ENCODE data around the gene SMAGP.
A peak's percentile ranks its signal among the peaks of the same experiment; 100 is the strongest.
"Not testable (repeated sequence)": the region's sequence is repeated elsewhere in the genome, so short reads cannot be mapped to it uniquely, and the experiment has no call there.

The SMAGP gene

DNA sequence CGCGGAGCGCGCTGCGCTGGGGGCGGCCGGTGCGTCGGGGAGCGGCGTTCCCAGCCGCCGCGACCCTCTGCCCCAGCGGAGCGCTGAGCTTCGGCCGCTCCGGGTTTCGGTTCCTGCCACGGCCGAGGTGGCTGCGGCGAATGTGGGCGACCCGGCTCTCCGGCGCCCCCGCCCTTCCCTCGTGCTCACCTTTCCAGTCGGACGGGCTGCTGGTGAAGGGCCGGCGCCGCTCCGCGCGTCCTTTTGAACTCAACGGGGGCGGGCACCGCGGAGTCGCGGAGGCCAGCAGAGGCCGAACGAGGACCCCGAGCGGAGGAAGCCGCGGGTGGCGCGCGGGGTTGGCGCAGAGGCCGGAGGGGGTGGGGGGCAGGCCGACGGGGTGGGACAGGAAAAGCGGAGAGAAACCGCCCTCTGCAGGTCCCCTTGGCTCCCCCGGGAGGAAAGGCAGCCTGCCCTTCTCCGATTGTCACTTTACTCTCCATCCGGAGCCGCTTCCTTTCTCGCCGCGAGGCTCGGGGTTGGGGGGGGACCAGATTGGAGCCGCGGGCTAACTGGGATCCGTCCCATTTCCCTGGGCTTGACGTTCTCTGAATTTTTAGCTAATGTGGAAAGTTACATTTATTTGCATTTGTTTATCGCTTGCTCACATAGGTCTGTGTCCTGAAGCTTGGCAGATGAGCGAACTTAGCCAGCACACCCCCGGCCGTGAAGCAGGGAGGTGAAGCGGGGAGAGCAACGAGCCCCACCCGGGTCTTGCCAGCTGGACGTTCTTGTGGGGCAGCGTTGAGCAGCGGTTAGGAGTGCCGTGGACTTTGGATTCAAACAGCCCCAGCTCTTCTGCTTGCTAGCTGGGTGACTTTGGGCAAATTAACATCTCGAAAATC is at the start of gene SMAGP:
TSS of gene SMAGP (minus strand) at position 349 of the 884 bp plus-strand sequence. CDS start 1,137 bp downstream, outside the sequence.
- DNase-seq, result peak in 1 of 2 donors; percentile 39

DNA sequence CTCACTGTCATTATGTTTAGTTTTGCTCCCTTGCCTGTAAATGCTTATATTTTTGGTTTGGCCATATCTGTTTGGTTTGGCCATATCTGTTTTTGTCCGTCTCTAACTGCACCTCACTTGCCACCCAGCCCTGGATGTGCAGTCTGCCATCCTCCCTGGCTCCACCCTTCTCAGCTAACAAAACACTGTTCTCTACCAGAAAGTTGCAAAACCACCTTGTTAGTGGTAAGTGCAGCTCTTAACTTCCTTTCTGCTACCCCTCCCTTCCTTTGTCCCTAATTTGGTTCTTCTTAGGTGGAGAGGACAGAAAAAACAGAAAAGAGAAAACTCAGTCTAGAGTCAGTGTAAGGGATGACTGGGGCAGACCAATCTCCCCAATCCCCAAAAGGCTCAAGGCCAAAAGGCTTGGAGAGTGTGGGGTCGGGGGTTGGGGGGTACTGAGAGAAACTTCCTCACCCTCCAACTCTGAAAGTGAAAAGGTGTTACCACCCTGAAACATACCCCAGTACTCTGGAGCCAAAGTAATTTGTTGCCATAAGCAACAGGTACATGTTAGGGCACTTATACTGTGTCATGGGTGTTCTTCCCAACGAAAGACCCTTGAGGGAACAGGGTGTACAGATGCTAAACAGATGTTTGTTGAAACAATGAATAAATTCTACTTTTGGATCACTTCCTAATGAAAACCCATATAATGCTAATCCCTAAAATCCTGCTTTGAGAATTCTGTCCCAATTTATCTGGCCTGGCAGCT is 48.8 kb upstream of the SMAGP start:
- DNase-seq, result peak in 1 of 2 donors; percentile 19

DNA sequence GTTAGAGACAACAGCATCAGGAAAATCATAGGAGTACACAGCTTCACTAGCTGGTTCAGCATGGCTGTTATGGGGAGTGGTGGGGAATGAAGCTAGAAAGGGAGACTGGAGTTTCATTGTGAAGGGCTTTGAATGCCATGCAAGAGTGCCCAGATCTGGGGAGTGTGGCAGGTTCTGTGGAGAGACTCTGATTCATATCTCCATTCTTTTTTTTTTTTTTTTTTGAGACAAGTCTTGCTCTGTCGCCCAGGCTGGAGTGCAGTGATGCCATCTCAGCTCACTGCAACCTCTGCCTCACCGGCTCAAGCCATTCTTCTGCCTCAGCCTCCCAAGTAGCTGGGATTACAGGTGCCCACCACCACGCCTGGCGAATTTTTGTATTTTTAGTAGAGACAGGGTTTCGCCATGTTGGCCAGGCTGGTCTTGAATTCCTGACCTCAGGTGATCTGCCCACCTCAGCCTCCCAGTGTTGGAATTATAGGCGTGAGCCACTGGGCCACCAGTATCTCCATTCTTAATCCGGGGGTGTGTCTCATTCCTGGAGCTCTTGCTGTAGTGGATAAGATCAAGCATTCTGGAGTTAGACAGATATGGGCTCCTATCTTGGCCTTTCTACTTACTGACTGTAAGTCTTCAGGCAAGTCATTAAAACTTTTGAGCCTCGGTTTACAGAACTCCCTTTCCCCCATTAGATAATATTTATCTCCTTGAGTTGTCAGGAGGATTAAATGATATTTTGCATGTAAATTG is 48.0 kb upstream of the SMAGP start:
- not testable (repeated sequence) for DNase-seq

DNA sequence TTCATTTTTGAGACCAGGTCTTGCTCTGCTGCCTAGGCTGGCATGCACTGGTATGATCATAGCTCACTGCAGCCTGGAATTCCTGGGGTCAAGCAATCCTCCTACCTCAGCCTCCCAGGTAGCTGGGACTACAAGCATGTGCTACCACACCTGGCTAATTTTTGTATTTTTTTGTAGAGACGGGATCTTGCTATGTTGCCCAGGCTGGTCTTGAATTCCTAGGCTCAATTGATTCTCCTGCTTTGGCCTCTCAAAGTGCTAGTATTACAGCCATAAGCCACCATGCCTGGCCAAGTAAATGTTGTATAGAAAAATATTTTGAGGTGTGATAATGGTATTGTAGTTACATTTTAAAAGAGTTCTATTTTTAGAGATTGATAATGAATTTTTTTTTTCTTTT is 41.2 kb upstream of the SMAGP start:
- no peak for DNase-seq

DNA sequence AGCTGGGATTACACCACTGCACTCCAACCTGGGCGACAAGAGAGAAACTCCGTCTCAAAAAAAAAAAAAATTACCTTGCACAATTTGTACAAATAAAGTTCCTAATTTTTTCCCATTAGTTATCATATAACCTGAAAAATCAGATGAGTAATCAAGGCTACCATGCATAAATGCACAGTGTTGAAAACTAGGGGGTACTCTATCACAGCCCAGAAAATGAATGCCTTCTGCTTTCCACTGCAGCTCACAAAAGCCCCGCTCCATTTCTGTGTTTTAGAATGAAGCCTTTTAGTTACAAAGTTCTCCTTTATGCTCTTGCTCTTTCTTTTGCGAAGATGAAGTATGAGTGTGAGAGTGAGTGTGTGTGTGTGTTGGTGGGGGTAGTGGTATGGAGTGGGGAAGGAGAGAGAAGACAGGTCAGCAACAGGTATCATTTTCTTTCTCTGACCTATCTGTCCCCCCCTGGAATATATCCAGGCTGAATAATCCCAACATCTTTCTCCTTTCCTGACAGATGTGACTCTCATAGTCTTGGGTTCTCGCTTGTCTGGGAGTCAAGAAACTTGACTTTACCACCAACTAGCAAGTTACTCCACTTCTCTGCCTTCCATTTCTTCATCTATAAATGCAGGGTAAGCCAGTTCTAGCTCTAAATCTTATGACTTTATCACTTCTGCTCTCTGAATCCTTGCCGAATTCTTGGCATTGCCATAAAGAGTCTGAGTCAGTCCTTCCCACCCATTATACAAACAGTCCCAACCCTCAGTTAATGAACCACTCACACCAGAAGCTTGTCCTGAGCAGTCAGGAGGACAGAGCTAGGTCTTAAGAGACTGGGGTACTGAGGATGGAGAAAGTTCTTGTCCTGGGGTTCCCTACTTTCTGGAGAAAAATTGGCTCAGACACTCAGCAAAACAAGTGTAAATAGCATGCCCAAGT is 37.7 kb upstream of the SMAGP start:
- DNase-seq, result no peak

DNA sequence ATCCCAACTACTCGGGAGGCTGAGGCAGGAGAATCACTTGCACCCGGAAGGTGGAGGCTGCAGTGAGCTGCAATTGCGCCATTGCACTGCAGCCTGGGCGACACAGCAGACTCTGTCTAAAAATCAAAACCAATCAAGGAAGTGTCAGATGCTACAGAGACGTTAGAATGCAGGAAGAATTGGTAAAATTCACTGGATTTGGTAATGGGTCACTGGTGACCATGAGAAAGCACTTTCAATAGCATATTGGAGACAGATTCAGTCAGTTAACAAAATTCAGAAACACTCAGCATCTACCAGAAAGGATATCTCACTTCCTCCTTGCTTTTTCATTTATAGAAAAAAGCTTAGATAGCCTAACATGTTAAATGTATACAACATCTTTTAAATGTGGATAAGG is 36.3 kb upstream of the SMAGP start:
- DNase-seq, result no peak

GRCh38 chr12:51300768-51301167 is 30.6 kb upstream of the SMAGP start:
- not testable (repeated sequence) for DNase-seq

DNA sequence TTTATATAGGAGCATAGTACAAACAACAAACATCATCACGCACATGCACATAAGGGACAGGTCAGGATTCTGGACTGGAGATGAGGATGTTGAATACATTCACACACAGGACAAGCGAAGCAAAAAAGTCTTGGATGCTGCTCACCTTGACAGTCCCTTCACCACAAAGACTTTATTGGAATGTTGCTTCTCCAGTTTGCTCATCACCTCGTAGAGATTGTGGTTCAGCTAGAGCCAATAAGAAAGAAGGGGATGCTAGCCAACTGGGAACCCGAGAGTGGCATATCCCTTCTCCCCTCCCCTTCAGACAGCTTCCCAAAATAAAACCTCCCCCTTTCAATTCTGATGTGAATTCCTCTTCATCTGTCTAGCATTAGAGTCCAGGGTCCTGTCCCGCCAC is 25.4 kb upstream of the SMAGP start:
- DNase-seq, result no peak

DNA sequence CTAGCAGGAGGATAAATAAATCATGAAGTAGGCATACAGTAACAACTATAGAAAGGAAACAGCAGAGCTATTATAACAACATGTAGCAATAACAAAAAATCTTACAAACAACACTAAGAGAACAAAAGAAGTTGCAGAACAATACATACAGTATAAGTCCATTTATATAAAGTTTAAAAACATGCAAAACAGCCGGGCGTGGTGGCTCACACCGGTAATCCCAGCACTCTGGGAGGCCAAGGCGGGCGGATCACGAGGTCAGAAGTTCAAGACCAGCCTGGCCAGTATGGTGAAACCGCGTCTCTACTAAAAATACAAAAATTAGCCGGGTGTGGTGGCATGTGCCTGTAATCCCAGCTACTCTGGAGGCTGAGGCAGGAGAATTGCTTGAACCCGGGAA is 23.9 kb upstream of the SMAGP start:
- not testable (repeated sequence) for DNase-seq

DNA sequence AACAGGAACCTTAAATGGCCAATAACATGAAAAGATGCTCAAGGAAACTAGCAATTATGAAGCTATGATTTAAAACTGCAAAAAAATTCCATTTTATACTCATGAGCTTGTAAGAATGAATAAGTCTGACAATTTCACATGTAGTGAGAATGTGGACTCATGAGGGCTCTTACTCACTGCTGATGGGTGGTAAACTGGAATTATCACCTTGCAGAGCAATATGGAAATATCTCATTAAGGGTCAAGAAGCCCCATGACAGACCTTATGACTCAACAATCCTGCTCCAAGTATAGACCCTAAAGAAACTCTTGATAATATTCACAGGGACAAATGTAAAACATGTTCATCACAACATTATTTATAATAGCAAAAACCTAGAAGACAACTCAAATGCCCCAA is 23.5 kb upstream of the SMAGP start:
- DNase-seq, result no peak

- DNase-seq, result peak in 1 of 2 donors; percentile 4
Observed at GRCh38 chr12:51291603-51292513, 21.6 kb upstream of the SMAGP start.

GRCh38 chr12:51285843-51286242 is 15.6 kb upstream of the SMAGP start:
- DNase-seq, result no peak

- DNase-seq, result no peak
Observed at GRCh38 chr12:51281202-51281924, 11.1 kb upstream of the SMAGP start.

DNA sequence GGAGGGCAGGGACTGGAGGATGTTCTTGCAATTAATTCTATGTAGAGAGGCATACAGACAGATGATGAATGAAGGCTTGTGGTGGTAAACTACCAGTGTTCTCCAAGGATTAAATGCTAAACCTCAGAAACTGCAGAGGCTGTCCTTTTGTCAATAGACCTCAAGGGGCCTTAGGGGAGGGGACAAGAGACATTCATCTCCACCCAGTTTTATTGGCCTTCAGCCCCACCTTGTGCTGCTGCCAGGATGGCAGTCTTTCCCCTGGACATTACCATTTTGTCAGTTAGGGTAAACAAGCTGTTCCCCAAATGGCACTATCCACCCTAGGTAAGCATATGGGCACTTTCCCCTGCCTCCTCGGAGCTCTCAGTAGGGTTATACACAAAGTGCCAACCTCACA is 4.9 kb upstream of the SMAGP start:
- DNase-seq, result no peak

DNA sequence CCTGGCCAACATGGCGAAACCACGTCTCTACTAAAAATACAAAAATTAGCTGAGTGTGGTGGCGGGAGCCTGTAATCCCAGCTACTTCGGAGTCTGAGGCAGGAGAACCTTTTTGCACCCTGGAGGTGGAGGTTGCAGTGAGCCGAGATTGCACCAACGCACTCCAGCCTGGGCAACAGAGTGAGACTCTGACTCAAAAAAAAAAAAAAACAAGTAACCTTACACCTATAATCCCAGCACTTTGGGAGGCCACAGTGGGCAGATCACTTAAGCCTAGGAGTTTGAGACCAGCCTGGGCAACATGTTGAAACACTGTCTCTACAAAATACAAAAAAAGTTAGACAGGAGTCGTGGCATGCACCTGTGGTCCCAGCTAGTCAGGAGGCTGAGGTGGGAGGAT is 2.6 kb upstream of the SMAGP start:
- DNase-seq, result not testable (repeated sequence)

GRCh38 chr12:51270951-51271518 is 820 bp upstream of the SMAGP start:
- DNase-seq, result no peak

DNA sequence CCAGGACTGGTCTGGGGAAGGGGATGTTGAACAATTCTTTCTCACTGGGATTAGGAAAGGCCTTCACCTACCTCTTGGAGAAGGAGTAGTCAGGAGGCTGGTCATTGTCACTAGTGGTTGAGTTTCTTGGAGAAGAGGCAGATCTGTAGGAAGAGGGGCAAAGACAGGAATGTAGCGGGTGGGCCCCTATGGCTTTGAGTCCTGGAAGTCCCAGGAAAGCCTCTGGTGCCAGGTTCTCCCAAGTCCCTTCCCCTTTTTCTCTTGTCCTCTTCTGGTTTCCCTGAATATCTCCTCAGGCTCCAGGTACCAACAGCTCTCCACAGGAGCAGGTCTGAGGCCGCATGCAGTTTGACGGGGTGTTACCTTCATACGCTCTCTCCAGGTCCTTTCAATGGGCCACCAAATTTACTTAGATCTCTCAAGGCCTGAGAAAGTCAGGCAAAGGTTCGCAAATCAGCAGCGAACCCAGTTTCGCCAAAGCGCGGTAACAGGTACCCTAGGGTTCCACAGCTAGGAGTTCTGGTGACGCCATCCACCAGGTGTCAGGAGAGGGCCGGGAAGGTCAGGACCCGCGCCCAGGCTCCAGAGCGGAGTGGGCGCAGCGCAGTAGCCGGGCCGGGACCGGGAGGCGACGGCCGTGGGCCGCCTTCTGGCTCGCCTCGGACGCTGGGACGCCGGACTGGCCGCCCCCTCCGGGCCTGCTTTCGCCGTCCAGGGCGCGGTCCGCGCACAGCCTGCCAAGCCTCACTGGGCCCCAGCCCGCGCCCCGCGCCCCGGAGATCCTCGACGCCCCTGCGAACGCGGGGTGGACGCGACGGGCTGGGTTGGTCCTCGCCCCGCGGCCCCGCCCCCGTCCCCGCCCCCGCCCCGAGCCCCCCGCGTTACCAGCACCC is 795 bp downstream of the SMAGP start:
- DNase-seq, result no peak

GRCh38 chr12:51265024-51265423 is 5.2 kb downstream of the SMAGP start:
- no peak for DNase-seq

DNA sequence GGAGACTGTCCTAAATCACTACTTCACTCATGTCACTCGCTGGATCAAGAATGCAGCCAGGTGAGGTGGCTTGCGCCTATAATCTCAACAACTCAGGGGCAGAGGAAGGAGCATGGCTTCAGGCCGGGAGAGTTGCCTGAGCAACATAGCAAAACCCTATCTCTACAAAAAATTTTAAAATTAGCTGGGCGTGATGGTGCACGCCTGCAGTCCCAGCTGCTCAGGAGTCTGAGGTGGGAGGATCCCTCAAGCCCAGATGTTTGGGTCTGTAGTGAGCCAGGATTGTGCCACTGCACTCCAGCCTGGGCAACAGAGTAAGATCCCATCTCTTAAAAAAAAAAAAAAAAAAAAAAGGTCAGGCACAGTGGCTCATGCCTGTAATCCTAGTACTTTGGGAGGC is 5.9 kb downstream of the SMAGP start:
- no peak for DNase-seq
